OCI-LY3 (cell line): ENCODE results near the gene ASB8.

Source experiments
- EZH2phosphoT487 ChIP-seq: fragments of 200-600 bp; shearing (Covaris generic); IDR thresholded peaks from 2 replicates; pipeline ENCODE4 v1.6.1; 2018; ENCODE audit warnings: antibody characterized with exemption, mixed run types, low read depth
- TF ChIP-seq, protein P1 (sequence below): fragments of 200-600, 300-600 bp; sonication (generic); IDR thresholded peaks from 2 replicates; pipeline ENCODE4 v1.5.1; 2014; ENCODE audit warnings: antibody characterized with exemption, low read length, low read depth

DNA sequence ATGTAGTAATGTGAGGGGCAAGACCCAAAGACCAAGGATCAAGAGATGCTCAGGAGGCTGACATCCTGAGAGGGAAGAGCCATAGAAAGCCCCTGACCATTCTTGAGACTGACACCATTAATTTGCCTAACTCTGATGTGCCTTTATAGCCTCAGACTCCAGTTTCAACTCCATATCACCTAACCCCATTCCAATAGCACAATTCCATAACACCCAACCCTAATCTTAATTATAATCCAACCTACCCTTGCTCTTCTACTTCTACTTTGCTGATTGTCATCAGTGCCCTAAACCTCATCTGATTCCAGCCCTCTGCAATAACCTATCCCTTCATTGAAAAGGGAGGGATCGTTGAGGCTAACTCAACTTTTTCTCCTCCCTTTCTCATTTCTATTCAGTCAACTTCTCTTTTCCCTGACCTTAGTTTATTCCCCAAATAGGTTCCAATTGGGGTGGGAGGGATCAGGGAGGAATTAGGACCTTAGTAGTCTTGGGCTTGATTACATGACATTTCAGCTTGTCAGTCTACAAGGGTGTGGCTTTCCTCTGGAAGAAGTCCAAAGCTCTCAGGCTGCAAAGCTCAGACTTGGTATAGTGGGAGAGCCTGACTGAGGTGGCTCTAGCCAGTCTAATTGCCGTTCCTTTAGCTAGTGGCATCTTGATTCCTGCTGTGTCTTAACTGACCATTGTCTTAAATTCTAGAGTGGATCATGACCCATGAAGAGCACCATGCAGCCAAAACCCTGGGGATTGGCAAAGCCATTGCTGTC, 35.1 kb downstream of the ASB8 start:
- TF ChIP-seq, protein P1, sequence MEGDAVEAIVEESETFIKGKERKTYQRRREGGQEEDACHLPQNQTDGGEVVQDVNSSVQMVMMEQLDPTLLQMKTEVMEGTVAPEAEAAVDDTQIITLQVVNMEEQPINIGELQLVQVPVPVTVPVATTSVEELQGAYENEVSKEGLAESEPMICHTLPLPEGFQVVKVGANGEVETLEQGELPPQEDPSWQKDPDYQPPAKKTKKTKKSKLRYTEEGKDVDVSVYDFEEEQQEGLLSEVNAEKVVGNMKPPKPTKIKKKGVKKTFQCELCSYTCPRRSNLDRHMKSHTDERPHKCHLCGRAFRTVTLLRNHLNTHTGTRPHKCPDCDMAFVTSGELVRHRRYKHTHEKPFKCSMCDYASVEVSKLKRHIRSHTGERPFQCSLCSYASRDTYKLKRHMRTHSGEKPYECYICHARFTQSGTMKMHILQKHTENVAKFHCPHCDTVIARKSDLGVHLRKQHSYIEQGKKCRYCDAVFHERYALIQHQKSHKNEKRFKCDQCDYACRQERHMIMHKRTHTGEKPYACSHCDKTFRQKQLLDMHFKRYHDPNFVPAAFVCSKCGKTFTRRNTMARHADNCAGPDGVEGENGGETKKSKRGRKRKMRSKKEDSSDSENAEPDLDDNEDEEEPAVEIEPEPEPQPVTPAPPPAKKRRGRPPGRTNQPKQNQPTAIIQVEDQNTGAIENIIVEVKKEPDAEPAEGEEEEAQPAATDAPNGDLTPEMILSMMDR, result no peak
- no peak for TF ChIP-seq EZH2phosphoT487
